Chondrocyte (in vitro differentiated cells): ENCODE measurements around the gene EIF3F. TPM values are rescaled to one million over a fixed set of nuclear protein-coding genes. Genes with fewer than 3 reads are reported as not detected.

Source experiments
- DNase-seq: peaks from one replicate; pipeline ENCODE4 v3.0.0; 2021; ENCODE audit warnings: mixed read lengths, low spot score
- H3K27ac Mint-ChIP-seq: one replicate; pipeline ENCODE4 v1.8.0; 2021; ENCODE audit warnings: mild to moderate bottlenecking, moderate library complexity, mixed read lengths; ENCODE audit not compliant: unreplicated experiment
- H3K27me3 Mint-ChIP-seq: 2 replicates; pipeline ENCODE4 v1.8.0; 2021; ENCODE audit warnings: low read depth, mixed read lengths
- H3K36me3 Mint-ChIP-seq: 2 replicates; pipeline ENCODE4 v1.8.0; 2021; ENCODE audit warnings: low read depth, mixed read lengths
- H3K4me1 Mint-ChIP-seq: 2 replicates; pipeline ENCODE4 v1.8.0; 2021; ENCODE audit warnings: low read depth, mild to moderate bottlenecking, mixed read lengths
- H3K4me3 Mint-ChIP-seq: one replicate; pipeline ENCODE4 v1.8.0; 2021; ENCODE audit warnings: mild to moderate bottlenecking, moderate library complexity, mixed read lengths; ENCODE audit not compliant: unreplicated experiment
- H3K9me3 Mint-ChIP-seq: 2 replicates; pipeline ENCODE4 v1.8.0; 2021; ENCODE audit warnings: low read depth, mixed read lengths
- CTCF ChIP-seq: fragments of 200-600 bp; sonication (generic); IDR thresholded peaks from 2 replicates; pipeline ENCODE4 v1.5.0; 2021; ENCODE audit warnings: antibody characterized with exemption, mild to moderate bottlenecking, moderate library complexity
- long read RNA-seq: library from polyadenylated mRNA; stranded (forward); transcript quantifications from one replicate; pipeline ENCODE4 v2.0.0, GENCODE V29; 2021
- total RNA-seq: library from RNA; stranded (reverse); gene quantifications from 3 replicates; pipeline ENCODE4 v1.2.1, GENCODE V29; 2021

The EIF3F gene
- total RNA-seq, result 208 to 225 TPM (median 219 TPM) in 3 replicates
- long read RNA-seq, transcript EIF3F-201 (8 exons, 1,254 nt), result major isoform, 155 of 168 reads
- long read RNA-seq, partial matches to known transcripts, result 7 of 168 reads
- long read RNA-seq, other reads (novel, unspliced or antisense), result 5 of 168 reads

GRCh38 chr11:7986768-7987559, at the start of gene EIF3F:
Gene EIF3F (plus strand): TSS chr11:7987337. CDS start chr11:7987353, 16 bp downstream.
- Mint-ChIP-seq H3K36me3 (peaks cover 8% of the 10 kb centered on the region), H3K4me3 (peak within 1 kb of the TSS; percentile 85), H3K27me3 (no peaks in the 10 kb centered on the region), H3K4me1 (peaks cover 42% of the 10 kb centered on the region), H3K9me3 (no peaks in the 10 kb centered on the region), H3K27ac (peak within 1 kb of the TSS; percentile 92)
- peak; percentile 97 for TF ChIP-seq CTCF
- DNase-seq, result no peak

- H3K4me3 Mint-ChIP-seq, result no peak overlapping the region
- H3K27ac Mint-ChIP-seq, result no peak overlapping the region
- no peaks in the 10 kb centered on the region for H3K4me1 Mint-ChIP-seq
- DNase-seq, result no peak
- peaks cover 2% of the 10 kb centered on the region for H3K36me3 Mint-ChIP-seq
- peaks cover 23% of the 10 kb centered on the region for H3K9me3 Mint-ChIP-seq
- TF ChIP-seq CTCF, result no peak
- H3K27me3 Mint-ChIP-seq, result peaks cover 7% of the 10 kb centered on the region
Observed at GRCh38 chr11:7941146-7941545, 46.0 kb upstream of the EIF3F start.

- peaks cover 23% of the 10 kb centered on the region for H3K9me3 Mint-ChIP-seq
- peaks cover 2% of the 10 kb centered on the region for H3K36me3 Mint-ChIP-seq
- H3K4me3 Mint-ChIP-seq, result no peak within 1 kb of the TSS
- DNase-seq, result no peak
- no peaks in the 10 kb centered on the region for H3K4me1 Mint-ChIP-seq
- TF ChIP-seq CTCF, result no peak
- no peak within 1 kb of the TSS for H3K27ac Mint-ChIP-seq
- H3K27me3 Mint-ChIP-seq, result peaks cover 7% of the 10 kb centered on the region
Observed at GRCh38 chr11:7941608-7942007, 45.5 kb upstream of the EIF3F start, which contains the start of gene OR10A3. Gene OR10A3 (minus strand): TSS chr11:7941708. CDS start chr11:7939520, 2,188 bp downstream.

GRCh38 chr11:7944123-7944522, 43.0 kb upstream of the EIF3F start:
- peaks cover 3% of the 10 kb centered on the region for H3K36me3 Mint-ChIP-seq
- no peak overlapping the region for H3K27ac Mint-ChIP-seq
- peaks cover 9% of the 10 kb centered on the region for H3K27me3 Mint-ChIP-seq
- H3K9me3 Mint-ChIP-seq, result peaks cover 23% of the 10 kb centered on the region
- no peaks in the 10 kb centered on the region for H3K4me1 Mint-ChIP-seq
- no peak overlapping the region for H3K4me3 Mint-ChIP-seq
- no peak for DNase-seq
- no peak for TF ChIP-seq CTCF

GRCh38 chr11:7949934-7950333, 37.2 kb upstream of the EIF3F start:
- TF ChIP-seq CTCF, result no peak
- Mint-ChIP-seq H3K9me3 (no peaks in the 10 kb centered on the region), H3K36me3 (peaks cover 3% of the 10 kb centered on the region), H3K4me1 (no peaks in the 10 kb centered on the region), H3K4me3 (no peak overlapping the region), H3K27ac (no peak overlapping the region), H3K27me3 (peaks cover 5% of the 10 kb centered on the region)
- no peak for DNase-seq
